GM18951 (cell line): ENCODE data around the gene RIN3.

ENCODE experiments used
- POLR2A ChIP-seq: IDR thresholded peaks from 4 replicates; pipeline ENCODE4 v1.6.1; 2011; ENCODE audit warnings: mild to moderate bottlenecking; ENCODE audit not compliant: insufficient read length, insufficient read depth; ENCODE audit errors: extremely low read depth
- in situ Hi-C: fragments of 300-500 bp; cut with MboI; formaldehyde crosslinking; loops from one replicate; pipeline ENCODE4 v1.12.0; 2022; ENCODE audit warnings: low sequenced_read_pairs, mixed read lengths, inconsistent platforms; ENCODE audit not compliant: unreplicated experiment

Gene RIN3

GRCh38 chr14:92625213-92625612 lies 111.6 kb downstream of the RIN3 start:
- TF ChIP-seq POLR2A: no peak
- in situ Hi-C loops: no loop called here

DNA sequence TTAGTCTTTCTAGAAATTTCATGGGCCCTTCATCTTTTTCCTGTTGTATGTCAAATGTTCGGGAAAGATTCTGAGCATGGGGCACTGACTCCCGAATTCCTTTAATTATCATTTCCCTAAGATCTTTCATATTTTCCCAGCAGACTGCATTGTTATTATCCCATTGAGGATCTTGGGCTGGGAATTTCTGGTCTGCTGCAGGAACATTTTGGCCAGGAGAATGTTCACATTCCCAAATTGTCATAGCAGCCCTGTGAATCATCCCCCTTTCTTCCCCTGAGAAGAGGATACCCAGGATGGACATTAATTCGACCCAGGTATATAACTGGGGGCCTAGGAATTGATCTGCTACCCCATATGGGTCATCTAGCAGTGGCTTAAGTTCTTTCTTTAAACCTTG lies 112.5 kb downstream of the RIN3 start:
- in situ Hi-C loops: no loop called here

DNA sequence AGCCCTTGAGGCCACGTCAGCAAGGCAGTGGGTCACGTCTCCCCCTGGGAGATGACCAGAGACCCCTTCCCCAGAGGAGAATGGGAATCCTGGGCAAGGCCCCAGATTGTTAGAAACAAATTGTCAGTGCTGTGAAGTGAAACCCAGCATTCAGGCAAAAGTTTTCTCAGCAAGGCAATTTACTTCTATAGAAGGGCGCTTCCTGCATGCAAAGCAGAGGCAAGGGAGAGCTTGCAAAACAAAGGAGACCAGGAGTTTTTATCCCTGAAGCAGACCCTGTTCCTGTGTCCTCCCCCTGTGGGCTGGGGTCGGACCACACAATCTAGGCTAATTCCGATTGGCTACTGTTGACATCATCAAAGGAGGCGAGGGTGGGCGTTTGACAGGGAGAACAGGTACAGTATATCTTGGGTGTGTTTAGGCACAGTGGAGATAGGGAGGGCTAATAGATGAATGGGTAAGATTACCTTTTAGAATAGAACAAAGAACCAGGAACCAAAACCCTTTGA lies 114.2 kb downstream of the RIN3 start:
- in situ Hi-C loops: no loop called here
- no peak for TF ChIP-seq POLR2A

More for the DNA sequence above, 112.5 kb downstream of the RIN3 start:
- no peak for TF ChIP-seq POLR2A

- TF ChIP-seq POLR2A: no peak
- in situ Hi-C loops: no loop called here
Observed at GRCh38 chr14:92628636-92629035, 115.1 kb downstream of the RIN3 start.

DNA sequence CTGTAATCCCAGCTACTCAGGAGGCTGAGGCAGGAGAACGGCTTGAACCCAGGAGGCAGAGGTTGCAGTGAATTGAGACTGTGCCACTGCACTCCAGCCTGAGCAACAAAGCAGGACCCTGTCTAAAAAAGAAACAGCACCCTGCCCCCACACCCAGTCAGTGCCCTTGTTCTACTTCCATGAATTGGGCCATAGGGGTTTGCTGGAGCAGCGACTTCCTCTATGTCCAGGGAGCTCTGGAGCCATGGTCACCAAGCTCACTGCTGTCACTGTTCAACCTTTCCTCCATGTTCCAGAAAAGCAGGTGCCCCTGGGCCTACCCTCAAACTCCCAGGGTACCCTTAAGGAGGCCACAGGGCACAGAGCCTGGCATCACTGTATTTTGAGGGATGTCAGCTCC lies 116.8 kb downstream of the RIN3 start:
- no peak for TF ChIP-seq POLR2A
- in situ Hi-C loops: no loop called here

GRCh38 chr14:92631098-92631497 lies 117.5 kb downstream of the RIN3 start:
- in situ Hi-C loops: no loop called here
- no peak for TF ChIP-seq POLR2A

DNA sequence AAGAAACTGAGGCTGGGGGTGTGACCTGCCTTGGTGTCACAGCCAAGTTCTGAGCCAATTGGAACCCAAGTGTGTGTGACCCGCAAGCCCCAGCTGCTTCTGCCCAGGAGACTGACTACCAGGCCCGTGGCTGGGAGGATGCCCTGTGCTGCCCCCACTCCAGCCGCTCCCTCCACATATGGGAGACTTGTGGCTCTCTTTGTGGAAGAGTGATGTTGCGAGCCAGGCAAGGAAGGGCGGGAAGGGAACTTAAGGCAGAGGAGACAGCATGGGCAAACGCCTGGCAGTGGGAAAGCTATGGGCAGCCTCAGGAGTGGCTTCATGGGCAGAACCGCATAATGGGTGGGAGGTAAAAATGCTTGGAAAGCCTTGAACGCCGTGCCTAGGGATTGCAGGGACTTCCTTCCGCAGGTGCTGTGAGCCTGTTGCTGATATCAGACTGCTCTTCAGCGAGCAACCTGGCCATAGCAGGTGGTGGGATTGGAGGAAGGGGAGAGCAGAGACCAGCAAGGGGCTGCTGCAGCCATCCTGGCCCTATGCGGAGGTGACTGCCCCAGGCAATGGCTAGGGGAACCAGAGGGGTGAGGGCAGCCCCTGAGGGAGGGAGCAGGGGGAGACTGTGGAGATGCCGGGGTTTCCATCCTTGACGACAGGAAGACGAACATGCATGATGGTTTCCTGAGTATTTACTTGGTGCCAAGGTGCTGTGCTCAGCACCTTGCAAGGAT lies 119.1 kb downstream of the RIN3 start:
- in situ Hi-C loops: no loop called here
- no peak for TF ChIP-seq POLR2A

DNA sequence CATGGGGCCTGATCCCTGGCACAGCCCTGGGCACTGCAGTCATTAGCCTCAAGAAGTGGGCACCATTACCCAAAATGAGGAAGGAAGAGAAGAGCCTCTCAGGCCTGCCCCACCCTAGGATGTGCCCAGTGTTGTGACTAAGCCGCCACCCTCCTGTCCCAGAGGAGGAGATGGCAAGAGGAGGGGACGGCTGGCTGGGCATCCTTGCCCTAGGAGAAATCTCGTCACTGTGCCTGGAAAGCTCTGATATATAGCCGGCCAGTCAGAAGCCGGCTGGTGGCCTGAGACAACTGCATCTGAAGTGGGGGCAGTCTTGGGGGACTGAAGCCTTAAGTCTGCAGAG lies 119.7 kb downstream of the RIN3 start:
- in situ Hi-C loops: no loop called here
- no peak for TF ChIP-seq POLR2A

DNA sequence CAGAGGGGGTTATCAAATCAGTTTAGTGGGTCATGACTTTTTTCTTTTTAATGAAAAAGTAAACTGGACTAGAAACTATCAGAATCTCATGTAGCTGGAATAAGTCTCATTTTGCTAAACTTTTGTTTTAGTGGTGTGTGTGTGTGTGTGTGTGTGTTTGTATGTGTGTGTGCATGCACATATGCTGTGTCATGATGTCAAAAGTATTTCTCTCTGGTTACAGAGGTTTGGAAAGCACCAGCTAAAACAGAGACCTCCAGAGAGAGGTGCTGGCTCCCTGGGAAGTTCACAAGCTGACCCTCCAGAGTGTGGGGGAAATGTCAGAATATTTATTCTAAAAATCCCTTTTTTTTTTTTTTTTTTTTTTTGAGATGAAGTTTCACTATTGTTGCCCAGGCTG lies 120.1 kb downstream of the RIN3 start:
- in situ Hi-C loops: no loop called here
- no peak for TF ChIP-seq POLR2A

- no peak for TF ChIP-seq POLR2A
- in situ Hi-C loops: no loop called here
Observed at GRCh38 chr14:92635031-92635430, 121.5 kb downstream of the RIN3 start.

DNA sequence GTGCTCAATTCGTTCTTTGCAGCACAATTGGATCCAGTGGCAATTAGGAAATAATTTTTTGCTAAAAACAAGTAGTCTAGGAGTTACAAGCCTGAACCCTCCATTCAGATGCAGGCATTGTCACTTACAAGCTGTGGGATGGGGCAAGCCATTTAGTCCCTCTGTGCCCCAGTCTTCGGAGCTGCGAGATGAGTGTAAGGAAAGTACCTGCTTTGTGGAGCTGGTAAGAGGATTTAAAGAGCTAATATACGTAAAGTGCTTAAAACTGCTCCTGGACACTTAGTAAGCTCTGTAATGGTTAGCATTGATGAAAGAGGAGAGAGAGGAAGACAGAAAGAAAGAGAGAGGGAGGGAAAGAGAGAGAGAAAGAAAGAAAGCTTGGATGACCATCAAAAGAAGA lies 122.3 kb downstream of the RIN3 start:
- in situ Hi-C loops: no loop called here
- no peak for TF ChIP-seq POLR2A

- in situ Hi-C loops: no loop called here
- no peak for TF ChIP-seq POLR2A
Observed at GRCh38 chr14:92637228-92637627, 123.6 kb downstream of the RIN3 start.

- in situ Hi-C loops: no loop called here
- no peak for TF ChIP-seq POLR2A
Observed at GRCh38 chr14:92637864-92638263, 124.3 kb downstream of the RIN3 start.

DNA sequence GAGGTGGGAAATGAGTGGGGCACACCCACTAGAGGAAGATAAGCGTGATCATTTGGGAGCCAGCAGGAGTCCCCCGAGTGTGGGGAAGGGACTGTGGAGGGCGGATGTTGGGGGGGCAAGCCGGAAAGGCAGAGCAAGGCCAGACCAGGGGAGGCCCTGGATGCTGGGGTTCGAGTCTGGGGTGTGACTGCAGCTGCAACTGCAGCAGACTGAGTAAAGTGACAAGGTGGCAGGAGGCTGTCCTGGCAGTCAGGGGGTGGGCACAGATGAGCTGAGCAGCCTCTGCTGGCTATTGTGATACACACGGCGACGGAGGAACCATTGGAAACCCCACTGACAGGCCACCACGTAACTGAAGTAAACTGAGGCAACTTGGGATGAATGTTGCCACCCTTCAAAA lies 124.7 kb downstream of the RIN3 start:
- no peak for TF ChIP-seq POLR2A
- in situ Hi-C loops: no loop called here
